Kidney (tissue), 14 donors: ENCODE results near the gene DDX25. TPM values are rescaled to one million over a fixed set of nuclear protein-coding genes. Genes with fewer than 3 reads are reported as not detected.
A peak's percentile ranks its signal among the peaks of the same experiment; 100 is the strongest.

Source experiments
- DNase-seq, 5 donors: peaks; one replicate each; pipeline ENCODE4 v3.0.0-alpha.2; 2013 to 2020
- FAIRE-seq: peaks from 2 replicates; lab custom pipeline; 2012; peaks lifted over from hg19 to GRCh38; lab: Jason Lieb, UNC
- H3K27ac ChIP-seq, 2 donors: one replicate each; pipeline ENCODE4 v1.7.0; 2013; ENCODE audit warnings: low read depth in 2 of 2, low read length in 2 of 2, inconsistent platforms in 1 of 2
- H3K27me3 ChIP-seq: one replicate; pipeline ENCODE4 v1.7.1; 2013; ENCODE audit warnings: low read length, inconsistent platforms; ENCODE audit not compliant: control insufficient read depth, insufficient read depth
- H3K36me3 ChIP-seq, 3 donors: one replicate each; pipeline versions ENCODE4 v1.7.0 to v1.7.1; 2013; ENCODE audit warnings: low read length in 3 of 3, control low read depth in 1 of 3, inconsistent platforms in 1 of 3; ENCODE audit not compliant: insufficient read depth in 3 of 3, control insufficient read depth in 2 of 3
- H3K4me1 ChIP-seq, 3 donors: one replicate each; pipeline versions ENCODE4 v1.7.0 to v1.7.1; 2013; ENCODE audit warnings: low read length in 3 of 3, inconsistent platforms in 1 of 3, low read depth in 1 of 3; ENCODE audit not compliant: control insufficient read depth in 2 of 3, insufficient read depth in 2 of 3
- H3K4me3 ChIP-seq, 3 donors: one replicate each; pipeline versions ENCODE4 v1.7.0 to v1.8.1; 2013; ENCODE audit warnings: low read length in 3 of 3, control low read depth in 1 of 3, inconsistent platforms in 1 of 3
- H3K9ac ChIP-seq, 3 donors: one replicate each; pipeline versions ENCODE4 v1.7.0 to v1.7.1; 2013; ENCODE audit warnings: low read length in 3 of 3, control low read depth in 1 of 3, inconsistent platforms in 1 of 3
- H3K9me3 ChIP-seq, 3 donors: one replicate each; pipeline versions ENCODE4 v1.7.0 to v1.7.1; 2013; ENCODE audit warnings: low read length in 3 of 3, control low read depth in 1 of 3, inconsistent platforms in 1 of 3; ENCODE audit not compliant: control insufficient read depth in 2 of 3, insufficient read depth in 1 of 3
- intact Hi-C: fragments of 100-400 bp; cut with DNase I; formaldehyde crosslinking; loops from one replicate; pipeline ENCODE4 v1.11.1; 2022
- polyA plus RNA-seq: library from polyadenylated mRNA; stranded (reverse); fragments of 350-450 nt; fragmentation: Illumina TruSeq; extraction: RNeasy Lipid Tissue Mini Kit (QIAGEN cat#74804); gene quantifications from one replicate; pipeline ENCODE4 v1.2.3, GENCODE V29; 2014; ENCODE audit warnings: low read depth, low replicate concordance; ENCODE audit not compliant: insufficient read depth
- total RNA-seq: library from RNA; stranded (reverse); fragmentation: NEBNext Ultra II Directional; extraction: Animal tissue kit (Norgen Biotek cat#: 25700); gene quantifications from one replicate; pipeline ENCODE4 v1.2.1, GENCODE V29; 2021
- TF ChIP-seq, protein P1 (sequence below): IDR thresholded peaks from 3 replicates; pipeline ENCODE4 v1.5.1; 2012; ENCODE audit warnings: mild to moderate bottlenecking, moderate library complexity, borderline replicate concordance; ENCODE audit not compliant: insufficient read depth; ENCODE audit errors: extremely low read depth
- donor health status: control.
- donor health status: control.
- donor health status: control.
- donor health status: control.
- donor health status: control.
- donor health status: DM: yes; HTN: yes; CAD: no.
- donor health status: Normal renal cell carcinoma (clear cell type).

The DDX25 gene
- total and polyA plus RNA-seq, 2 donors from 2014 or later, result 1.1 to 3.8 TPM

DNA sequence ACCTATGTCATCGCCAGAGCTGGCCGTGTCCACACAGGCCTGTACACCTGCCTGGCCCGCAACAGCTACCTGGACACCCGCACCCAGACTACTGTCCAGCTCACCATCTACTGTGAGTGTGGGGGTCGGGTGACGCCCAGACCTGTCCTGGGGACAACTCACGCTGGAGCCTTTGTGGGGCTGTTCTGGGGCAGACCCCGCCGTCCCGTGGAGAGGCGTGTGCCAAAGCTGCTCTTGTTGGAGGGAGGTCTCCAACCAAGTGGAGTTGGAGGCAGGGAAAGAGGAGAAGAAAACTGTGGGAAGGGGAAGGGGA is 45.8 kb downstream of the DDX25 start:
- Histone ChIP-seq H3K4me1 (no peaks in the 10 kb centered on the region), H3K9ac (no peak overlapping the region), H3K9me3 (no peaks in the 10 kb centered on the region), H3K27me3 (no peaks in the 10 kb centered on the region), H3K27ac (no peak overlapping the region), H3K36me3 (no peaks in the 10 kb centered on the region), H3K4me3 (no peak overlapping the region)
- TF ChIP-seq, protein P1, sequence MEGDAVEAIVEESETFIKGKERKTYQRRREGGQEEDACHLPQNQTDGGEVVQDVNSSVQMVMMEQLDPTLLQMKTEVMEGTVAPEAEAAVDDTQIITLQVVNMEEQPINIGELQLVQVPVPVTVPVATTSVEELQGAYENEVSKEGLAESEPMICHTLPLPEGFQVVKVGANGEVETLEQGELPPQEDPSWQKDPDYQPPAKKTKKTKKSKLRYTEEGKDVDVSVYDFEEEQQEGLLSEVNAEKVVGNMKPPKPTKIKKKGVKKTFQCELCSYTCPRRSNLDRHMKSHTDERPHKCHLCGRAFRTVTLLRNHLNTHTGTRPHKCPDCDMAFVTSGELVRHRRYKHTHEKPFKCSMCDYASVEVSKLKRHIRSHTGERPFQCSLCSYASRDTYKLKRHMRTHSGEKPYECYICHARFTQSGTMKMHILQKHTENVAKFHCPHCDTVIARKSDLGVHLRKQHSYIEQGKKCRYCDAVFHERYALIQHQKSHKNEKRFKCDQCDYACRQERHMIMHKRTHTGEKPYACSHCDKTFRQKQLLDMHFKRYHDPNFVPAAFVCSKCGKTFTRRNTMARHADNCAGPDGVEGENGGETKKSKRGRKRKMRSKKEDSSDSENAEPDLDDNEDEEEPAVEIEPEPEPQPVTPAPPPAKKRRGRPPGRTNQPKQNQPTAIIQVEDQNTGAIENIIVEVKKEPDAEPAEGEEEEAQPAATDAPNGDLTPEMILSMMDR, result no peak
- intact Hi-C loops, result no loop called here
- DNase-seq, result no peak
- no peak for FAIRE-seq

DNA sequence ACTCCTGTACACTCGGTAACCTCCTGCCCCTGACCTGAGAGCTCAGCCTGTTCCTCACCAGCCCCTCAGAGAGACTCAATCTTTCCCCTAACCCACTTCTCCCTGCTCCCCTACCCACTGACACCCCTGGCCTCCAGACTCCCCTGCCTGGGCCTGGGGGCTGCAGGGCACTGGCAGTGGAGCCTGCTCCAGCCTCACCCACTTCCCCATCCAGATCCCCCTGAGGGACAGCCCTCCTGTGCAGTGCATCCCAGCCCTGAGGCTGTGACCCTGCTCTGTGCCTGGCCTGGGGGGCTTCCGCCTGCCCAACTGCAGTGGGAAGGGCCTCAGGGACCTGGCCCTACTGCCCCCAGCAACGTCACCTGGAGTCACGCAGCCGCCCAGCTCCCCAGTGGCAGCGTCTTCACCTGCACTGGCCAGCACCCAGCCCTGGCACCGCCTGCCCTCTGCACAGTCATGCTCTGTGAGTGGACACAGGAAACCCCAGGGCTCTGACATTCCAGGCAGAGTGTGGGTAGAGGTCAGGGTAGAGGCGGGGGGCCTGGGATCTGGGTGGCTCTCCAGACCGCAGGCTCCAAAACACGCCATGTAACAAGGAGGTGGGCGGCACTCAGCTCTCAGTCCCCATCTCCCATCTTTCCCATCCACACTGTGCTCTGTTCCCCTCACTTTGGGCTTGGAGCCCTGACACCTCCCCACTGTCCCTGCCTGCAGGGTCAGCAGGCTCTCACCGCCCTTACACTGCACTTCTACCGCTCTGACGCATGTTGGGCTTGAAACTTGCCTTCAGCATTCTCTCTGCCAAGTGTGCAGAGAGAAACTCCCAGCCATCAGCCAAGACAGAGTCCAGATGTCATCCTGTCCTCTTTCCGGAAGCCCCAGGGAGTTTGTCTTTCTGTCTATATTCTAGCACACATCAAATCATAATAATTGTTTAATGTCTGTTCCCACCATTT is 46.7 kb downstream of the DDX25 start:
- intact Hi-C loops, result no loop called here
- Histone ChIP-seq H3K4me1 (no peaks in the 10 kb centered on the region), H3K9ac (no peak overlapping the region), H3K27ac (no peak overlapping the region), H3K9me3 (no peaks in the 10 kb centered on the region), H3K36me3 (no peaks in the 10 kb centered on the region), H3K27me3 (no peaks in the 10 kb centered on the region), H3K4me3 (no peak overlapping the region)
- FAIRE-seq (no peak), DNase-seq (peak in 2 of 5 donors; percentile 32 to 77)
- TF ChIP-seq, protein P1, result no peak

DNA sequence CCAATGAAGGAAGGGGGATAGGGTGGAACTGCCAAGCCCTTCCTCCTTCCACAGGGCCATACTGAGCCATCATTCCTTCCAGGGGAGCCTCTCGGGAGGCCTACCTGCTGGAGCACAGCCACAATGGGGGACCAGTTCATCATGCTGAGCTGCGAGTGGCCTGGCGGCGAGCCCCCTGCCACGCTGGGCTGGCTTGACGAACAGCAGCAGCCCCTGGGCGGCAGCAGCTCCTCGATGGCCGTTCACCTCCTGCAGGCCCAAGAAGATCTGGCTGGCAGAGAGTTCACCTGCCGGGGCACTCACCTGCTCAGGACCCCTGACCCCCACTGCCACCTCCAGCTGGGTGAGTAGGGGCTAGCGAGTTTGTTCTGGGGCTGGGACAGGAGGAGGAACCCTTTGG is 47.4 kb downstream of the DDX25 start:
- H3K27me3 ChIP-seq, result no peaks in the 10 kb centered on the region
- DNase-seq, result no peak
- H3K36me3 ChIP-seq, result no peaks in the 10 kb centered on the region
- intact Hi-C loops, result no loop called here
- no peaks in the 10 kb centered on the region for H3K4me1 ChIP-seq
- no peaks in the 10 kb centered on the region for H3K9me3 ChIP-seq
- no peak overlapping the region for H3K27ac ChIP-seq
- TF ChIP-seq, protein P1, result no peak
- FAIRE-seq, result no peak
- no peak overlapping the region for H3K4me3 ChIP-seq
- H3K9ac ChIP-seq, result no peak overlapping the region
